ENCODE data around the gene OLFML2A. TPM values are rescaled to one million over a fixed set of nuclear protein-coding genes. Genes with fewer than 3 reads are reported as not detected.

Gene OLFML2A
- total RNA-seq, 1 donor from 2014 or later: 22.3 TPM

DNA sequence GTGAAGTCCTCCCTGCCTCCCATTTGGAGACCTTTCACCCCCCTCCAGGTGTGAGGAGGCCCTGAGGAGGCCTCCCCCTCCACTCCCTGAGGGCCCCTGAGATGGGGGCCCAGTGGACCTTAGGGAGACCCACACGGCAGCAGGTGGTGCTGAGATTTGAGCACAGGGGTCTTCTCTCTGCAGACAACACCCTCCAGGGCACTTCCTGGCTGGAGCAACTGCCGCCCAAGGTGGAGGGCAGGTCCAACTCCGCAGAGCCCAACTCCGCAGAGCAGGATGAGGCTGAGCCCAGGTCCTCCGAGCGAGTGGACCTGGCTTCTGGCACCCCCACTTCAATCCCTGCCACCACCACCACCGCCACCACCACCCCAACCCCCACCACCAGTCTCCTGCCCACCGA, 27.0 kb downstream of the OLFML2A start:
- peaks cover 25% of the 10 kb centered on the region for H3K4me1 ChIP-seq
- H3K4me3 ChIP-seq: no peak overlapping the region
- no peaks in the 10 kb centered on the region for H3K36me3 ChIP-seq
- DNase-seq: no peak
- no peak overlapping the region for H3K27ac ChIP-seq
- ATAC-seq: no peak
- H3K27me3 ChIP-seq (ENCODE audit: low read depth): no peaks in the 10 kb centered on the region
- H3K9me3 ChIP-seq: no peaks in the 10 kb centered on the region
- TF ChIP-seq, protein P1, sequence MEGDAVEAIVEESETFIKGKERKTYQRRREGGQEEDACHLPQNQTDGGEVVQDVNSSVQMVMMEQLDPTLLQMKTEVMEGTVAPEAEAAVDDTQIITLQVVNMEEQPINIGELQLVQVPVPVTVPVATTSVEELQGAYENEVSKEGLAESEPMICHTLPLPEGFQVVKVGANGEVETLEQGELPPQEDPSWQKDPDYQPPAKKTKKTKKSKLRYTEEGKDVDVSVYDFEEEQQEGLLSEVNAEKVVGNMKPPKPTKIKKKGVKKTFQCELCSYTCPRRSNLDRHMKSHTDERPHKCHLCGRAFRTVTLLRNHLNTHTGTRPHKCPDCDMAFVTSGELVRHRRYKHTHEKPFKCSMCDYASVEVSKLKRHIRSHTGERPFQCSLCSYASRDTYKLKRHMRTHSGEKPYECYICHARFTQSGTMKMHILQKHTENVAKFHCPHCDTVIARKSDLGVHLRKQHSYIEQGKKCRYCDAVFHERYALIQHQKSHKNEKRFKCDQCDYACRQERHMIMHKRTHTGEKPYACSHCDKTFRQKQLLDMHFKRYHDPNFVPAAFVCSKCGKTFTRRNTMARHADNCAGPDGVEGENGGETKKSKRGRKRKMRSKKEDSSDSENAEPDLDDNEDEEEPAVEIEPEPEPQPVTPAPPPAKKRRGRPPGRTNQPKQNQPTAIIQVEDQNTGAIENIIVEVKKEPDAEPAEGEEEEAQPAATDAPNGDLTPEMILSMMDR (IDR thresholded peaks at IDR 0.05): no peak
- intact Hi-C loops (cut with DNase I): no loop called here

DNA sequence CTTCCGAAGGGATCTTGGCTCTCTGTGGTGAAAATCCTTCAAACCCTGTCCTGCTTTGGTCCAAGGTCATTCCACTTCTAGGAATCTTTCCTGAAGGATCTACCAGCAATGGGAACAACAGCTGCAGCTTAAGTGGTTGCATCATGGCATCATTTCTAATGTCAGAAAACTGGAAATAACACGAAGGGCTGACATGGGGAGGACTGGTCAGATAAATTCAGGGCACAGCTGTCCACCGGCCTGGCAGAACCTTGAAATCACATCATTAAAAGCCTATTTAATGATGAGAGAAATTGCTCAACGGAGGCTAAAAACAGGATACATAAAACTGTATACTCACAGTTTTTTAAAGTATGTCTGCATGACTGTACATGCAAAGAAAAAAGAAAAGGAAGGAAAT, 28.3 kb downstream of the OLFML2A start:
- no peaks in the 10 kb centered on the region for H3K36me3 ChIP-seq
- H3K27me3 ChIP-seq (ENCODE audit: low read depth): no peaks in the 10 kb centered on the region
- no peaks in the 10 kb centered on the region for H3K9me3 ChIP-seq
- intact Hi-C loops (cut with DNase I): no loop called here
- H3K4me3 ChIP-seq: no peak overlapping the region
- DNase-seq (no peak), ATAC-seq (no peak)
- TF ChIP-seq, protein P1 (IDR thresholded peaks at IDR 0.05): no peak
- H3K27ac ChIP-seq: no peak overlapping the region
- H3K4me1 ChIP-seq: peaks cover 16% of the 10 kb centered on the region

DNA sequence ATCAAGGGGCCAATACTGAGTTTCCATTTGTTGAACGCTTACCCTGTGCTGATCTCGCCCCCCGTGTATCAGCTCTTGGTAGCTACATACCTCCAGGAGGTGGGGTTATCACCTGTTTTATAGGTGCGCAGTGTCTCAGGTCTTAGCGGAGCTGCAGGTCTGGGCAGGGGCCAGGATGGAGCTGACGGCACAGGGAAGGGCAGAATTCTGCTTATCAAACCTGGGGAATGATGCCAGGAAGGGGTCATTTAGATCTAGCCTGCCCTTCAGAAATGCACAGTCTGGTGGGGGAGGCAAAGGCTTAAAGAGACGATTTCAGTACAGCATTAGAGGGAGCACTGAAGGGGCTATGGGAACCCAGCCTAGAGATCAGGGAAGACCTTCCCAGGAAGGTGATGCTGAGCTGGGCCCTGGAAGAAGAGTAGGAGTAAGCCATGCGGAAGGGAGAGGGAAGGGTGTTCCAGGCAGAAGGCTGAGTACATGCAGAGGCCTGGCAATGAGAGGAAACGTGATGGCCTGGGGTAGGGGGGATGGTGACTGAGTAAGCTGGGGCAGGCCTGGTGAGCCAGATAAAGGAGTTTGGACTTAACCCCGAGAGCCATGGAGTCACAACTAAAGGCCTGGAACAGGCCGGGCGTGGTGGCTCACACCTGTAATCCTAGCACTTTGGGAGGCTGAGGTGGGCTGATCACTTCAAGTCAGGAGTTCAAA, 31.5 kb downstream of the OLFML2A start:
- DNase-seq (no peak), ATAC-seq (no peak)
- TF ChIP-seq, protein P1 (IDR thresholded peaks at IDR 0.05): no peak
- intact Hi-C loops (cut with DNase I): no loop called here
- H3K36me3 ChIP-seq: no peaks in the 10 kb centered on the region
- H3K27ac ChIP-seq: no peak overlapping the region
- H3K4me1 ChIP-seq: peaks cover 12% of the 10 kb centered on the region
- no peaks in the 10 kb centered on the region for H3K27me3 ChIP-seq (ENCODE audit: low read depth)
- no peaks in the 10 kb centered on the region for H3K9me3 ChIP-seq
- no peak overlapping the region for H3K4me3 ChIP-seq

DNA sequence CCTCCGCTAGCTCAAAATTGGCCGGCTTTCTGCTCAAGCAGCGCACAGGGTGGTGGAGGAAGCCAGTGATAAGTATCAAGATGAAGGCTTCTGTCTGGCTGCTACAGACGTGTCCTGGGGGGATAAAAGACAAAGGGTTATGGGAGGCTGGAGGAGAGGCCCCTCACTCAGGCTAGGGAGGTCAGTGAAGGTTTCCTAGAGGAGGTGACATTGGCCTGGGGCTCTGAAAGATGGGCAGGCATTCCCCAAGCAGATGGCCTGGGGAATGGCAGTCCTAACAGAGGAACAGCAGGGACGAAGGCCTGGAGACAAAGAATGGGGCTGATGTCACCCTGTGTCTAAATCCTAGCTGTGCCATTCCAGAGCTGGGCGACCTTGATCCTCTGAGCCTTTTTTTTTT, 32.3 kb downstream of the OLFML2A start:
- no peak for DNase-seq
- TF ChIP-seq, protein P1 (IDR thresholded peaks at IDR 0.05): no peak
- H3K27ac ChIP-seq: no peak overlapping the region

DNA sequence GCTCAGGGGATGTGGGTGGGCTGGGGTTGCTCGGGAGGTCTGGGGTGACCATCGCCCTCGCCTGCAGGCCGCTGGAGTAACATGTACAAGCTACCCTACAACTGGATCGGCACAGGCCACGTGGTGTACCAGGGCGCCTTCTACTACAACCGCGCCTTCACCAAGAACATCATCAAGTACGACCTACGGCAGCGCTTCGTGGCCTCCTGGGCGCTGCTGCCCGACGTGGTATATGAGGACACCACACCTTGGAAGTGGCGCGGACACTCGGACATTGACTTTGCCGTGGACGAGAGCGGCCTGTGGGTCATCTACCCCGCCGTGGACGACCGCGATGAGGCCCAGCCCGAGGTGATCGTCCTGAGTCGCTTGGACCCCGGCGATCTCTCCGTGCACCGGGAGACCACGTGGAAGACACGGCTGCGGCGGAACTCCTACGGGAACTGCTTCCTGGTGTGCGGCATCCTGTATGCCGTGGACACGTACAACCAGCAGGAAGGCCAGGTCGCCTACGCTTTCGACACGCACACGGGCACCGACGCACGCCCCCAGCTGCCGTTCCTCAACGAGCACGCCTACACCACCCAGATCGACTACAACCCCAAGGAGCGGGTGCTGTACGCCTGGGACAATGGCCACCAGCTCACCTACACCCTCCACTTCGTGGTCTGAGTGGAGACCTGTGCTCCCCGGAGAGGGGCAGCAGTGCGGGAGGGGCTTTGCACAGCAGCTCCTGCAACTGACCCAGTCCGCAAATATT, 33.0 kb downstream of the OLFML2A start:
- TF ChIP-seq, protein P1 (IDR thresholded peaks at IDR 0.05): no peak
- intact Hi-C loops (cut with DNase I): no loop called here
- no peak overlapping the region for H3K27ac ChIP-seq
- H3K27me3 ChIP-seq (ENCODE audit: low read depth): no peaks in the 10 kb centered on the region
- no peak overlapping the region for H3K4me3 ChIP-seq
- ATAC-seq (no peak), DNase-seq (no peak)
- peaks cover 12% of the 10 kb centered on the region for H3K4me1 ChIP-seq
- no peaks in the 10 kb centered on the region for H3K36me3 ChIP-seq
- H3K9me3 ChIP-seq: no peaks in the 10 kb centered on the region

More for the DNA sequence above, 32.3 kb downstream of the OLFML2A start:
- no peak overlapping the region for H3K4me3 ChIP-seq
- no peaks in the 10 kb centered on the region for H3K9me3 ChIP-seq
- H3K36me3 ChIP-seq: no peaks in the 10 kb centered on the region
- peaks cover 12% of the 10 kb centered on the region for H3K4me1 ChIP-seq
- H3K27me3 ChIP-seq (ENCODE audit: low read depth): no peaks in the 10 kb centered on the region
- intact Hi-C loops (cut with DNase I): no loop called here
- ATAC-seq: no peak
